ENCODE data around the gene PHF19. TPM values are rescaled to one million over a fixed set of nuclear protein-coding genes. Genes with fewer than 3 reads are reported as not detected.
A peak's percentile ranks its signal among the peaks of the same experiment; 100 is the strongest.

The PHF19 gene
- total RNA-seq, 4 donors from 2014 or later: 11.5 to 22.1 (median 17.8) TPM

- H3K4me3 ChIP-seq (ENCODE audit: low read depth, poor library complexity, severe bottlenecking): peak overlapping the region; percentile 77
- intact Hi-C loops (cut with DNase I; ENCODE audit: low total_unique reads): no loop called here
- DNase-seq (ENCODE audit: low spot score in 2 of 2): no peak
- TF ChIP-seq POLR2A (IDR thresholded peaks at IDR 0.05) (no peak), CTCF (IDR thresholded peaks at IDR 0.05) (no peak)
- WGBS, 2 donors: 47 to 51% methylated on average over 7 of the region's 7 CpGs
Observed at GRCh38 chr9:120875643-120875953, 1.4 kb downstream of the PHF19 start.

DNA sequence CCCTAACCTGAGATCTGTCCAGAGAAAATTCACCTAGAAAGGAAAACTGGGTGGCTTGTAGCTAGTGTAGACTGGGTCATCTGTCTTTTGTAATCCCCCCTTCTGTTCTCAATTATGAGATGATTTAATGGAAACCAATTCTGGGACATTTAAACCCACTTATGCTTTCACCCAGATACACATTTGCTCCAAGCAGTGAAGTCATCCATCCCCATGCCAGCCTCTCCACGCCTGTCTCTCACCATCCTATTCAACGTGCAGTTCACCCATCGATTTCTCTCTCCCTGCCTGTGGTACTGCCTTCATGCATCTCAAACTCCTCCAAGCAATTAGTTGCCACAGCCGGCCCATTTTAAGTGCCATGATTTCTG is 1.8 kb downstream of the PHF19 start:
- 52 to 53% methylated on average over 4 of the region's 4 CpGs for WGBS, 2 donors
- TF ChIP-seq CTCF (IDR thresholded peaks at IDR 0.05) (no peak), POLR2A (IDR thresholded peaks at IDR 0.05) (no peak)
- intact Hi-C loops (cut with DNase I; ENCODE audit: low total_unique reads): no loop called here
- DNase-seq (ENCODE audit: low spot score in 2 of 2): no peak
- no peak overlapping the region for H3K4me3 ChIP-seq (ENCODE audit: low read depth, poor library complexity, severe bottlenecking)

DNA sequence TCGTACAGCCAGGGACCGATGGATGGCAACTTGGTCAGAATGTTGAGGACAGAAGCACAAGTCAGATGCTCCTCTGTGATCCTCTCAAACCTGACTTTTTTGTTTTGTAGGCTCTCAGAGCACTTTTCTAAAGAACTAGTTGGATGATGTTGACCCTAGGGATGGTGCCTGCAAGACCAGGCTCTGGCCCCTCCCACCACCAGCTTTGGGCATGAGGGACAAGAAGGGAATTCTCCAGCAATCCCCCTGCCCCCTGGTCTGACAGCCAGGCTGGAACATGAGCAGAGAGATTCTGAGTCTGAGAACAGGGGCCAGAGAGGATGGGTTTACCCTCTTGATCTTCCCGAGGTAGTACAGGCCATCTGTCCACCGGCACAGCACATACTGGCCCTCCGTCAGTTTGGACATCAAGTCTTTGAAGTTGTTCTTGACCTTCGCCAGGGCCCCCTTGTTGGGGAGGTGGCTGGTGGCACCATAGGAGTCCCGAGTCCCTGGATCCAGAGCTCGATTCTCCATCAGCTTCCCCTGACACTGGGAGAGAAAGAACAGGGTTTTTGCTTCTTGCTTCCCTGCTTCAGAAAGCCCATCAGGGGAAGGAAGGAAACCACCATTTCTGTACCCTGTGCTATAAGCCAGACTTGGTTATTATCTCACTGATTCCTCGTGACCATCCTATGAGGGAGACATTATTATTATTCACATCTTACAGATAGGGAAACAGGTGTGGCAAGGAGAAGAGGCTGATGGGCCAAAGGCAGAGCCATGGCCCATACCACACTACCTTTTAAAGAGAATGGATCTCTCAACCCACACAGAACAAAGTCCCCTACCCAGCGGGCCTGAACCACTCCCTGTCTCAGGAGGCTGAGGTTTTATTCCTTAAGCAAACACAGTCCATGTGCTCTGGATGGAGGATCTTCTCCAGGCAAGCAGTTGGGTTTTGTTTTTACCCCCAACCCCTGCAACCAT is 2.5 kb downstream of the PHF19 start:
- 91 to 92% methylated on average over 10 of the region's 10 CpGs for WGBS, 2 donors
- H3K4me3 ChIP-seq (ENCODE audit: low read depth, poor library complexity, severe bottlenecking): no peak overlapping the region
- DNase-seq (ENCODE audit: low spot score in 2 of 2): peak in 1 of 2 donors; percentile 79
- no peak for TF ChIP-seq CTCF (IDR thresholded peaks at IDR 0.05)
- TF ChIP-seq POLR2A (IDR thresholded peaks at IDR 0.05): no peak
- intact Hi-C loops (cut with DNase I; ENCODE audit: low total_unique reads): no loop called here

GRCh38 chr9:120873512-120873911 is 3.5 kb downstream of the PHF19 start:
- intact Hi-C loops (cut with DNase I; ENCODE audit: low total_unique reads): no loop called here
- DNase-seq (ENCODE audit: low spot score in 2 of 2): no peak
- WGBS, 2 donors: 49 to 63% methylated on average over 4 of the region's 4 CpGs
- H3K4me3 ChIP-seq (ENCODE audit: low read depth, poor library complexity, severe bottlenecking): no peak overlapping the region
- no peak for TF ChIP-seq CTCF (IDR thresholded peaks at IDR 0.05)
- no peak for TF ChIP-seq POLR2A (IDR thresholded peaks at IDR 0.05)

DNA sequence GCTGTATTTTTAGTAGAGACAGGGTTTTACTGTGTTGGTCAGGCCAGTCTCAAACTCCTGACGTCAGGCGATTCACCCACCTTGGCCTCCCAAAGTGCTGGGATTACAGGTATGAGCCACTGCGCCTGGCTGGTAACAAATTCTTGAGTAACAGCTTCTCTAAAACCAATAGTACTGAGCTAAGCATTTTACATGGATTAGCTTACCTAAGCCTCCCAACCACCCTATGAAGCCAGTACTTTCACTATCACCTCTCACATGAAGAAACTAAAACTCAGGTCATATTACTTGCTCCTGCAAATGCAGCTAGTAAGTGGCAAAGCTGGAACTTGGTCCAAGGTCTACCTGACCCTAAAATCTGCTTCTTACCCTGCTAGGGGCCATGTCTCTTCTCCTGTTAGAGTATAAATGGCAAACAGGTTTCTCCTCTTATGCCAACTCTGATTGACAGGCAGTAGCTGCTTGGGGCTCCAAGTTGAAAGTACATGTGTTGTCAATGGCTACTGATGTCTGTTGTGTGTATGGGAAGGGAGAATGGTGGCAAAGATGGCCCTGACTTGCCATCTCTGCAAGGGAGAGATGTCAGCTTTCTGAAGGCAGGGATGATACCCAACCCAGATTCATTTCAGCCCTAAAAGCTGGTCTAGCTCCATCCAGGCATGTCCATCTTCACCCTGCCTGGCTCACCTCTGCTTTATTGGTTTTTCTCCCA is 4.0 kb downstream of the PHF19 start:
- no peak overlapping the region for H3K4me3 ChIP-seq (ENCODE audit: low read depth, poor library complexity, severe bottlenecking)
- 87 to 98% methylated on average over 3 of the region's 3 CpGs for WGBS, 2 donors
- intact Hi-C loops (cut with DNase I; ENCODE audit: low total_unique reads): no loop called here
- DNase-seq (ENCODE audit: low spot score in 2 of 2): no peak
- TF ChIP-seq POLR2A (IDR thresholded peaks at IDR 0.05): no peak
- TF ChIP-seq CTCF (IDR thresholded peaks at IDR 0.05): no peak

Measured in lower leg skin (tissue), 4 donors.